ENCODE measurements around the gene TMEM250. TPM values are rescaled to one million over a fixed set of nuclear protein-coding genes. Genes with fewer than 3 reads are reported as not detected.
A peak's percentile ranks its signal among the peaks of the same experiment; 100 is the strongest.

Gene TMEM250
- polyA plus RNA-seq, 1 donor = 36.2 TPM

GRCh38 chr9:136147890-136148714 lies 29.4 kb upstream of the TMEM250 start:
- no CpG with 5 or more reads among the region's 35 CpGs for WGBS (ENCODE audit: insufficient coverage, low lambda C conversion rate)
- Histone ChIP-seq H3K27ac (ENCODE audit: low read length) (no peak overlapping the region), H3K4me1 (ENCODE audit: control insufficient read depth, insufficient read depth, low read length) (peaks cover 4% of the 10 kb centered on the region), H3K27me3 (ENCODE audit: control insufficient read depth, insufficient read depth, low read length) (peaks cover 14% of the 10 kb centered on the region), H3K4me3 (ENCODE audit: low read length) (no peak overlapping the region), H3K9me3 (ENCODE audit: control insufficient read depth, low read depth, low read length) (no peaks in the 10 kb centered on the region), H3K36me3 (ENCODE audit: control insufficient read depth, insufficient read depth, low read length) (no peaks in the 10 kb centered on the region)
- peak in 1 of 2 donors; percentile 43 for DNase-seq

GRCh38 chr9:136147038-136147889 lies 28.6 kb upstream of the TMEM250 start:
- Histone ChIP-seq H3K27ac (ENCODE audit: low read length) (no peak overlapping the region), H3K36me3 (ENCODE audit: control insufficient read depth, insufficient read depth, low read length) (no peaks in the 10 kb centered on the region), H3K4me3 (ENCODE audit: low read length) (no peak overlapping the region), H3K9me3 (ENCODE audit: control insufficient read depth, low read depth, low read length) (no peaks in the 10 kb centered on the region), H3K4me1 (ENCODE audit: control insufficient read depth, insufficient read depth, low read length) (peaks cover 4% of the 10 kb centered on the region), H3K27me3 (ENCODE audit: control insufficient read depth, insufficient read depth, low read length) (peaks cover 20% of the 10 kb centered on the region)
- WGBS (ENCODE audit: insufficient coverage, low lambda C conversion rate) = no CpG with 5 or more reads among the region's 22 CpGs
- no peak for DNase-seq

- peaks cover 23% of the 10 kb centered on the region for H3K27me3 ChIP-seq (ENCODE audit: control insufficient read depth, insufficient read depth, low read length)
- H3K27ac ChIP-seq (ENCODE audit: low read length) = no peak overlapping the region
- no peaks in the 10 kb centered on the region for H3K36me3 ChIP-seq (ENCODE audit: control insufficient read depth, insufficient read depth, low read length)
- H3K9me3 ChIP-seq (ENCODE audit: control insufficient read depth, low read depth, low read length) = no peaks in the 10 kb centered on the region
- WGBS (ENCODE audit: insufficient coverage, low lambda C conversion rate) = no CpG with 5 or more reads among the region's 33 CpGs
- DNase-seq = no peak
- H3K4me3 ChIP-seq (ENCODE audit: low read length) = no peak overlapping the region
- peaks cover 4% of the 10 kb centered on the region for H3K4me1 ChIP-seq (ENCODE audit: control insufficient read depth, insufficient read depth, low read length)
Observed at GRCh38 chr9:136146126-136147037, 27.7 kb upstream of the TMEM250 start.

GRCh38 chr9:136145580-136145979 lies 26.9 kb upstream of the TMEM250 start:
- Histone ChIP-seq H3K27ac (ENCODE audit: low read length) (no peak overlapping the region), H3K36me3 (ENCODE audit: control insufficient read depth, insufficient read depth, low read length) (no peaks in the 10 kb centered on the region), H3K4me3 (ENCODE audit: low read length) (no peak overlapping the region), H3K4me1 (ENCODE audit: control insufficient read depth, insufficient read depth, low read length) (peaks cover 4% of the 10 kb centered on the region), H3K9me3 (ENCODE audit: control insufficient read depth, low read depth, low read length) (no peaks in the 10 kb centered on the region), H3K27me3 (ENCODE audit: control insufficient read depth, insufficient read depth, low read length) (peaks cover 23% of the 10 kb centered on the region)
- DNase-seq = no peak
- no CpG with 5 or more reads among the region's 5 CpGs for WGBS (ENCODE audit: insufficient coverage, low lambda C conversion rate)

GRCh38 chr9:136144450-136144849 lies 25.8 kb upstream of the TMEM250 start:
- Histone ChIP-seq H3K27ac (ENCODE audit: low read length) (no peak overlapping the region), H3K36me3 (ENCODE audit: control insufficient read depth, insufficient read depth, low read length) (no peaks in the 10 kb centered on the region), H3K27me3 (ENCODE audit: control insufficient read depth, insufficient read depth, low read length) (peaks cover 23% of the 10 kb centered on the region), H3K4me1 (ENCODE audit: control insufficient read depth, insufficient read depth, low read length) (peaks cover 4% of the 10 kb centered on the region), H3K9me3 (ENCODE audit: control insufficient read depth, low read depth, low read length) (no peaks in the 10 kb centered on the region), H3K4me3 (ENCODE audit: low read length) (no peak overlapping the region)
- no CpG with 5 or more reads among the region's 11 CpGs for WGBS (ENCODE audit: insufficient coverage, low lambda C conversion rate)
- DNase-seq = no peak

- Histone ChIP-seq H3K27me3 (ENCODE audit: control insufficient read depth, insufficient read depth, low read length) (peaks cover 27% of the 10 kb centered on the region), H3K27ac (ENCODE audit: low read length) (no peak overlapping the region), H3K36me3 (ENCODE audit: control insufficient read depth, insufficient read depth, low read length) (no peaks in the 10 kb centered on the region), H3K4me1 (ENCODE audit: control insufficient read depth, insufficient read depth, low read length) (peaks cover 4% of the 10 kb centered on the region), H3K4me3 (ENCODE audit: low read length) (no peak overlapping the region), H3K9me3 (ENCODE audit: control insufficient read depth, low read depth, low read length) (no peaks in the 10 kb centered on the region)
- DNase-seq = peak in 1 of 2 donors; percentile 40
- no CpG with 5 or more reads among the region's 16 CpGs for WGBS (ENCODE audit: insufficient coverage, low lambda C conversion rate)
Observed at GRCh38 chr9:136143215-136144001, 24.7 kb upstream of the TMEM250 start.

- WGBS (ENCODE audit: insufficient coverage, low lambda C conversion rate) = no CpG with 5 or more reads among the region's 13 CpGs
- no peaks in the 10 kb centered on the region for H3K36me3 ChIP-seq (ENCODE audit: control insufficient read depth, insufficient read depth, low read length)
- no peak overlapping the region for H3K4me3 ChIP-seq (ENCODE audit: low read length)
- no peak overlapping the region for H3K27ac ChIP-seq (ENCODE audit: low read length)
- peaks cover 29% of the 10 kb centered on the region for H3K27me3 ChIP-seq (ENCODE audit: control insufficient read depth, insufficient read depth, low read length)
- no peaks in the 10 kb centered on the region for H3K4me1 ChIP-seq (ENCODE audit: control insufficient read depth, insufficient read depth, low read length)
- no peak for DNase-seq
- no peaks in the 10 kb centered on the region for H3K9me3 ChIP-seq (ENCODE audit: control insufficient read depth, low read depth, low read length)
Observed at GRCh38 chr9:136142859-136143214, 24.2 kb upstream of the TMEM250 start.

GRCh38 chr9:136142414-136142796 lies 23.7 kb upstream of the TMEM250 start:
- Histone ChIP-seq H3K4me3 (ENCODE audit: low read length) (no peak overlapping the region), H3K27ac (ENCODE audit: low read length) (no peak overlapping the region), H3K27me3 (ENCODE audit: control insufficient read depth, insufficient read depth, low read length) (peaks cover 30% of the 10 kb centered on the region), H3K4me1 (ENCODE audit: control insufficient read depth, insufficient read depth, low read length) (no peaks in the 10 kb centered on the region), H3K9me3 (ENCODE audit: control insufficient read depth, low read depth, low read length) (no peaks in the 10 kb centered on the region), H3K36me3 (ENCODE audit: control insufficient read depth, insufficient read depth, low read length) (no peaks in the 10 kb centered on the region)
- WGBS (ENCODE audit: insufficient coverage, low lambda C conversion rate) = 50% methylated on average over 1 of the region's 6 CpGs
- no peak for DNase-seq

- no peak overlapping the region for H3K27ac ChIP-seq (ENCODE audit: low read length)
- peaks cover 27% of the 10 kb centered on the region for H3K27me3 ChIP-seq (ENCODE audit: control insufficient read depth, insufficient read depth, low read length)
- no peaks in the 10 kb centered on the region for H3K9me3 ChIP-seq (ENCODE audit: control insufficient read depth, low read depth, low read length)
- no peak for DNase-seq
- no CpG with 5 or more reads among the region's 19 CpGs for WGBS (ENCODE audit: insufficient coverage, low lambda C conversion rate)
- H3K4me1 ChIP-seq (ENCODE audit: control insufficient read depth, insufficient read depth, low read length) = no peaks in the 10 kb centered on the region
- H3K36me3 ChIP-seq (ENCODE audit: control insufficient read depth, insufficient read depth, low read length) = no peaks in the 10 kb centered on the region
- no peak overlapping the region for H3K4me3 ChIP-seq (ENCODE audit: low read length)
Observed at GRCh38 chr9:136141682-136142413, 23.2 kb upstream of the TMEM250 start.
